Mesendoderm (in vitro differentiated cells): ENCODE measurements around the gene LYL1.
A peak's percentile ranks its signal among the peaks of the same experiment; 100 is the strongest.

Source experiments
- DNase-seq: peaks from one replicate; pipeline ENCODE4 v3.0.0; 2013
- H2AK5ac ChIP-seq: 2 replicates; pipeline ENCODE4 v1.6.1; 2013; ENCODE audit warnings: low read length, inconsistent platforms
- H2BK120ac ChIP-seq: 2 replicates; pipeline ENCODE4 v1.6.1; 2013; ENCODE audit warnings: low read depth, mild to moderate bottlenecking, low read length, moderate library complexity, mixed read lengths
- H2BK15ac ChIP-seq: replicated peaks from 2 replicates; pipeline ENCODE4 v1.6.1; 2013; ENCODE audit warnings: low read depth, mild to moderate bottlenecking, moderate library complexity
- H2BK5ac ChIP-seq: 2 replicates; pipeline ENCODE4 v1.6.1; 2013; ENCODE audit warnings: low read length, inconsistent platforms
- H3K18ac ChIP-seq: 2 replicates; pipeline ENCODE4 v1.6.1; 2013; ENCODE audit warnings: mild to moderate bottlenecking, low read length, mixed read lengths
- H3K23ac ChIP-seq: one replicate; pipeline ENCODE4 v1.6.1; 2013; ENCODE audit warnings: low read length
- H3K27ac ChIP-seq: 2 replicates; pipeline ENCODE4 v1.5.1; 2013; ENCODE audit warnings: low read depth, mild to moderate bottlenecking, inconsistent platforms, low read length, moderate library complexity
- H3K27me3 ChIP-seq: 2 replicates; pipeline ENCODE4 v1.6.1; 2013; ENCODE audit warnings: low read length, control low read depth, mild to moderate bottlenecking, inconsistent platforms; ENCODE audit not compliant: insufficient read depth, poor library complexity
- H3K36me3 ChIP-seq: 2 replicates; pipeline ENCODE4 v1.6.1; 2013; ENCODE audit warnings: low read length, inconsistent platforms; ENCODE audit not compliant: control insufficient read depth, insufficient read depth
- H3K4ac ChIP-seq: one replicate; pipeline ENCODE4 v1.6.1; 2013; ENCODE audit warnings: low read depth, mild to moderate bottlenecking, low read length, moderate library complexity
- H3K4me1 ChIP-seq: 2 replicates; pipeline ENCODE4 v1.6.1; 2013; ENCODE audit warnings: low read depth, low read length, inconsistent platforms; ENCODE audit not compliant: control insufficient read depth
- H3K4me2 ChIP-seq: 2 replicates; pipeline ENCODE4 v1.6.1; 2013; ENCODE audit warnings: low read length
- H3K4me3 ChIP-seq: 2 replicates; pipeline ENCODE4 v1.5.1; 2013; ENCODE audit warnings: mild to moderate bottlenecking, low read length
- H3K56ac ChIP-seq: one replicate; pipeline ENCODE4 v1.6.1; 2013; ENCODE audit warnings: low read length
- H3K79me1 ChIP-seq: 2 replicates; pipeline ENCODE4 v1.6.1; 2013; ENCODE audit warnings: low read length, inconsistent platforms
- H3K79me2 ChIP-seq: 2 replicates; pipeline ENCODE4 v1.6.1; 2013; ENCODE audit warnings: mild to moderate bottlenecking, low read length; ENCODE audit not compliant: control insufficient read depth, insufficient read depth
- H3K9ac ChIP-seq: 2 replicates; pipeline ENCODE4 v1.6.1; 2013; ENCODE audit warnings: low read length, inconsistent platforms
- H4K5ac ChIP-seq: one replicate; pipeline ENCODE4 v1.6.1; 2013; ENCODE audit warnings: low read length
- H4K8ac ChIP-seq: one replicate; pipeline ENCODE4 v1.6.1; 2013; ENCODE audit warnings: low read depth, mild to moderate bottlenecking, control low read depth, low read length, moderate library complexity
- WGBS: extraction: QIAGEN DNeasy Blood & Tissue Kit; methylation state at CpG from one replicate; pipeline ENCODE4 v1.1.7; 2013; ENCODE audit warnings: low lambda C conversion rate, missing lambda C conversion rate; ENCODE audit not compliant: insufficient coverage; ENCODE audit errors: extremely low coverage; 5-methylcytosine and 5-hydroxymethylcytosine counted together

LYL1 gene

DNA sequence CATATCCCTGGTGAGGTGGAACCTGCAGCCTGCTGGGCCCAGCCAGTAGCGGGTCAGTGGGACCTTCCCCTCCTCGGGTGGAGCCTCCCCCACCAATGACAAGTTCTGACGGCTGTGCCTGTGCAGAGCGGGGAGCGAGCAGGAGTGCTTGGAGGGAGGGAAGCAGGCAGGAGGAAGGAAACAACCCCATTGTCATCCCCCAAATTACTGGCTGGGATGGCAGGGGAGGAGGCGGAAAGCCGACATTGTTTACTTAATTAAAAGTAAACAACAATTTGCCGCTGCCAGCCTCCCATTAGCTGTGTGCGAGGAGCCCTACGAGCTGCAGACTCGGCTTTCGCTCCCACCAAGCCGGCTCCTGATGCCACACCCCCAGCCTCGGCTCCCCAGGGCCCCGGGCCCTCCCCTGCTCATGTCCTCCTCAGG is 45.5 kb downstream of the LYL1 start:
- no peaks in the 10 kb centered on the region for H3K79me2 ChIP-seq
- H3K9ac ChIP-seq = no peak overlapping the region
- no peak overlapping the region for H2BK15ac ChIP-seq
- no peak overlapping the region for H3K4me3 ChIP-seq
- H3K56ac ChIP-seq = no peak overlapping the region
- no peak overlapping the region for H2BK120ac ChIP-seq
- DNase-seq = no peak
- H3K4me1 ChIP-seq = peaks cover 2% of the 10 kb centered on the region
- no peak overlapping the region for H3K18ac ChIP-seq
- no peaks in the 10 kb centered on the region for H3K79me1 ChIP-seq
- H3K23ac ChIP-seq = no peak overlapping the region
- no CpG with 5 or more reads among the region's 15 CpGs for WGBS
- H3K4me2 ChIP-seq = no peak overlapping the region
- no peak overlapping the region for H4K8ac ChIP-seq
- peaks cover 45% of the 10 kb centered on the region for H3K27me3 ChIP-seq
- no peaks in the 10 kb centered on the region for H3K36me3 ChIP-seq
- no peak overlapping the region for H3K4ac ChIP-seq
- no peak overlapping the region for H2AK5ac ChIP-seq
- no peak overlapping the region for H3K27ac ChIP-seq
- H2BK5ac ChIP-seq = no peak overlapping the region
- H4K5ac ChIP-seq = no peak overlapping the region

DNA sequence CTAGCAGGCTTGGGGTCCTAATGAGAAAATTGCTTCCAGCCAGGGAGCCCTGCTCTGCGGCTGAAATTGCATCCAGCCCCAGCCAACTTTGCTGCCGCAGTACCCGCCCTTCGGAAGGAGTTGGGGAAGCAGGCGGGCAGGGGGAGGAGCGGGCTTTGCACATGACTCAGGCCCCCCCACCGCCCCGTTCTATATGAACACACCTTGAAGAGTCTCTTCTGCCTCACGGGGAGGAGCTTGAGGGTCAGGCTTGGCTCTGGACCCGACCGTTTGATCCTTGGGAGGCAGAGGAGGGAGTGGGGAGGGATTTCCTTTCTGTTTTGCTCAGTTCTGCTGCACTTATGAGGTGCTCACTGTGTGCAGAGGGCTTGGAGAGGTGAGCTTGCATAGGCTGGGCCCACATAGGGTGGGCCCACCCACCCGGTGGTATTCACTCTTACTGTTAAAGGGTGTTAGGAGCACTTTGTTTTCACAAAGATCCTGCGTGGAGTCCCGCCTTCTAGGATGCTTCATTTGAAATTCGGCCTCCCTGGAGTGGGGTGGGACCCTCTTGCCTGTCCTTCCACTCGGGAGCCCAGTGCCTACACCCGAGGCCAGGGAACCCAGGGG is 46.5 kb downstream of the LYL1 start:
- peak overlapping the region; percentile 43 for H3K9ac ChIP-seq
- peak overlapping the region; percentile 56 for H3K56ac ChIP-seq
- H4K8ac ChIP-seq = no peak overlapping the region
- H3K27ac ChIP-seq = no peak overlapping the region
- no peak overlapping the region for H3K4me3 ChIP-seq
- H3K4ac ChIP-seq = no peak overlapping the region
- H3K36me3 ChIP-seq = no peaks in the 10 kb centered on the region
- no peaks in the 10 kb centered on the region for H3K79me2 ChIP-seq
- H3K23ac ChIP-seq = no peak overlapping the region
- H3K4me1 ChIP-seq = peaks cover 3% of the 10 kb centered on the region
- peak overlapping the region; percentile 15 for H3K18ac ChIP-seq
- no peak overlapping the region for H2BK15ac ChIP-seq
- H3K27me3 ChIP-seq = peaks cover 39% of the 10 kb centered on the region
- H4K5ac ChIP-seq = no peak overlapping the region
- no peak overlapping the region for H2BK120ac ChIP-seq
- no CpG with 5 or more reads among the region's 17 CpGs for WGBS
- H2BK5ac ChIP-seq = no peak overlapping the region
- DNase-seq = peak; percentile 85
- H3K79me1 ChIP-seq = no peaks in the 10 kb centered on the region
- no peak overlapping the region for H2AK5ac ChIP-seq
- peak overlapping the region; percentile 11 for H3K4me2 ChIP-seq

DNA sequence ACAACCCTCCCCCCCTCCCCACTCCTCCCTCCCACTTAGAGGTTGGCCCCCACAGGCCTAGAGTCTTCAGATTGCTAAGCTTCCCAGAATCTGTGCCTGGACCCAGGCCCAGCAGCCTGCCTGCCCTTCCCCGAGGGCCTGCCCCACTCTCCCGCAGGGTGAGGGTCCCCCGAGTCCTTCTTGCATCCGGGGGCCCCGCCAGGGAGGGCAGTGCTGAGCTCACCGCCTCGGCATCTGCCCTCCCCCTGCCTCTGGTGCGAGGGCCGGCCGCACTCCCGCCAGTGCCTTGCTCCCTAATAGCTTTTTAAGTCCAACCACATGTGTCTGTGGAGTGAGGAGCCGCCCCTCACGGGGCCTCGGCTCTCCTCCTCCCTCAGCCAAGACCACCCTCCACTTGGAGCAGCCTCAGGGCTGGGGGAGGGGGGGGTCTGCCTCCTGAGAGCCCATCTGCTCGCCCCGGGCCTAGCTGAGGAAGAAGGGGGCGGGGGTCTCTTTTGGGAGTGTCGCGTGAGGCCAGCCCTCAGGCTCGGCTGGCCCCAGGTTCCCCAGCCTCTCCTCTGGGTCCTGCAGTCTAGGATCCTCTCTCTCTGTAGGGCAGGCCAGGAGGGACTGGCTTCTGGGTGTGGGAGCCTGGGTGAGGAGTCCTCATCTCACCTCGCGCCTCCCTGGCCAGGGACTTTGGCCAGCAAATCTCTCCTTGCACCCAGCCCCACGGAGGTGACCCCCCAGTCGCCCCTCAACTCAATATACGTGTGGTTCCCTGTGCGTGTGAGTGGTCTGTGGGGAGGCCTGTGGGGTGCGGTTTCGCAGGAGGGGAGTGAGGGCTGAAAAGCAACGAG is 47.2 kb downstream of the LYL1 start:
- peak overlapping the region; percentile 32 for H3K4me2 ChIP-seq
- H4K8ac ChIP-seq = no peak overlapping the region
- H3K23ac ChIP-seq = no peak overlapping the region
- H3K36me3 ChIP-seq = no peaks in the 10 kb centered on the region
- no peak overlapping the region for H3K27ac ChIP-seq
- no peak overlapping the region for H2AK5ac ChIP-seq
- no peak overlapping the region for H2BK5ac ChIP-seq
- no peaks in the 10 kb centered on the region for H3K79me1 ChIP-seq
- peak overlapping the region; percentile 15 for H3K18ac ChIP-seq
- H3K4me3 ChIP-seq = no peak overlapping the region
- peaks cover 3% of the 10 kb centered on the region for H3K4me1 ChIP-seq
- peak; percentile 76 for DNase-seq
- no peak overlapping the region for H4K5ac ChIP-seq
- WGBS = no CpG with 5 or more reads among the region's 29 CpGs
- H3K79me2 ChIP-seq = no peaks in the 10 kb centered on the region
- no peak overlapping the region for H2BK15ac ChIP-seq
- no peak overlapping the region for H2BK120ac ChIP-seq
- peak overlapping the region; percentile 41 for H3K4ac ChIP-seq
- peaks cover 41% of the 10 kb centered on the region for H3K27me3 ChIP-seq
- peak overlapping the region; percentile 43 for H3K9ac ChIP-seq
- H3K56ac ChIP-seq = peak overlapping the region; percentile 56

DNA sequence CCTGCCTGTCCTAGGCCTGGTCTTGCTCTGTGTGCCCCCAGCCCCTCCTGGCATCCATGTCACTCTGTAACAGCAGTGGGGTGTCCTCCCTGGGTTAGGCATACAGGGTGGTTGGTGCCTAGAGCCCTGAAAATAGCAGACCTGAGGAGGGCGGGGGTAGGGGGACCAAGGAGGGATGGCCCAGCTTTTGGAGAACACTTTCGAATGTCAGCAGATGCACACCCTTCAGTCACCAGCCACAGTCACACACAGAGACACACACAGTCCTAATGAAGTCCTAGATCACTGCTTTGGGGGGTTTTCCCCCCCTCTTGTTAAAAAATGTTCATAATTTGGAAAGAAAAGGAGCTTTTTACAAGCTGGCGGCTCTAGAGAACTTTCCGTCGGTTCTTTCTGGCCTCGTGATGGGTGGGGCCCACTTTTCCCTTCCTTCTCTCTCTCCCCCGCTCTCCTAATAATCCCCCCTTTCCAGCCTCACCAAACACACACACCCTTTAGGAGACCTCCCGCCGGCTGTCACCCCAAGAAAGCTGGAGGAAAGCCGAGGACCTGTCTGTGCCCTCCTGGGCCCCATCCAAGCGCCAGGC is 47.9 kb downstream of the LYL1 start:
- Histone ChIP-seq H3K4ac (no peak overlapping the region), H2AK5ac (no peak overlapping the region), H3K4me2 (no peak overlapping the region), H3K56ac (no peak overlapping the region), H2BK120ac (no peak overlapping the region), H3K4me1 (peaks cover 3% of the 10 kb centered on the region), H3K79me1 (no peaks in the 10 kb centered on the region), H3K23ac (no peak overlapping the region), H2BK5ac (no peak overlapping the region), H3K27ac (no peak overlapping the region), H3K79me2 (no peaks in the 10 kb centered on the region), H4K8ac (no peak overlapping the region), H3K36me3 (no peaks in the 10 kb centered on the region), H2BK15ac (no peak overlapping the region), H4K5ac (no peak overlapping the region), H3K4me3 (no peak overlapping the region), H3K18ac (no peak overlapping the region), H3K27me3 (peaks cover 37% of the 10 kb centered on the region), H3K9ac (no peak overlapping the region)
- no peak for DNase-seq
- no CpG with 5 or more reads among the region's 11 CpGs for WGBS

DNA sequence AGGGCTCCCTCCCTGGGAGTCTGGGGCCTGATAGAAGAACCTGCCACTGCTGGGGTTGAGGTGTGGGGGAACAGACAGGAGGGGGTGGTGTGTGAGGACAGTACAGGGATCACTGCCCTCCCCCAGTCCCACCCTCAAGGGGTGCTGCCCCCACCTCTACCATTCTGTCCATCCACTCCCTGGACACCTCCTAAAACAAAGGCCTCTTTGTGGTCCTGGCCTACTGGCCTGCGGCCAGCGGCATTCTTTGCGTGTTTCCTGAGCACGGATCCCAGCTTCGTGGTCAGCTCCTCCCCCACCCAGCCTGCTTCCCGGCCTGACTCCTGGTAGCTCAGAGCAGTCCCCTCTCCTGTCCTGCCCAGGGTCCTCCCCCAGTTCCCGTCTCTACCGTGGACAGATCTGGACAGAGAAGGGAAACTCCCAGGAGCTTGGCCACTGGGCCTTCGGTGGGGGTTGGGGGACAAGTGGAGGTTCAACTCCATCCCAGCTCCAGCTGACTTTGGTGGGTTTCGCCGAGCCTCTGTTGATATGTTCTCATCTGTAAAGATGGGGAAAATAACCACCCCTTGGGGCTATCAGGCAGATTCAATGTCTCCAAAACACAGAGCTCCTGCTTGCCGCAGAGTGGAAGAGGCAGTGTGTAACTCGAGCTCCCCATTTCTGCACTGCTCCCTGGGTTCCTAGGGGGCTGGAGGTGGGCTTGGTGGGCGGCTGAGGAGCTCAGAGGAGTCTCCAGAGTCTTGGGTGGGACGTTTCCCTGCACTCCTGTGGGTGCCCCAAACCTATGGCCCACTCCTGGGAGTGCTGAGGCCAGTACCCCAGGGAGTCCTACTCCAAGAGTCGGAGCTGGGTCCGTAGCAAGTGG is 48.7 kb downstream of the LYL1 start:
- WGBS = no CpG with 5 or more reads among the region's 17 CpGs
- H3K4ac ChIP-seq = no peak overlapping the region
- no peak overlapping the region for H3K9ac ChIP-seq
- H3K56ac ChIP-seq = peak overlapping the region; percentile 0
- no peak overlapping the region for H3K4me3 ChIP-seq
- no peak overlapping the region for H4K8ac ChIP-seq
- H4K5ac ChIP-seq = no peak overlapping the region
- H2AK5ac ChIP-seq = no peak overlapping the region
- H2BK120ac ChIP-seq = no peak overlapping the region
- no peak overlapping the region for H2BK5ac ChIP-seq
- H3K79me1 ChIP-seq = no peaks in the 10 kb centered on the region
- no peak overlapping the region for H3K4me2 ChIP-seq
- H2BK15ac ChIP-seq = no peak overlapping the region
- H3K23ac ChIP-seq = peak overlapping the region; percentile 83
- peaks cover 3% of the 10 kb centered on the region for H3K4me1 ChIP-seq
- H3K79me2 ChIP-seq = no peaks in the 10 kb centered on the region
- peak; percentile 81 for DNase-seq
- H3K36me3 ChIP-seq = no peaks in the 10 kb centered on the region
- no peak overlapping the region for H3K18ac ChIP-seq
- H3K27ac ChIP-seq = no peak overlapping the region
- peaks cover 33% of the 10 kb centered on the region for H3K27me3 ChIP-seq
